ENCODE measurements around the gene FAAP20.

FAAP20 gene

DNA sequence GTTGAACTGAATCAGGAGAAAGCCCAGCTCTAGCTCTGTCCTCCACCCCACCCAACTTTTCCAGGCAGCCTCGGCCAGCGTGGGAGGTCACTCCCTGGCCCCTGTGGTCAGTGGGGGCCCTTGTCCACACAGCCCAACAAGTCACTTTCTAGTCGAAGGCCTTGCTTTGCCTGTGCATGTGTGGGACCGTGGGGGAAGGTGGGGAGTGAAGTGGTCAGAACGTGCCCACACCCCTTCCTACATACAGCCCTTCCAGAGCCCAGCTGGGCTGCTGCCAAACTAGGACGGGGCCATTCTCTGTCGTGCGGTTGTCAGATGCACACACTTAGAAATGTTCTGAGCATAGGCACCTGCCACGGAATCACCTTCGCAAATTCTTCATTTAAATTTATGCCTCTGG lies 18.0 kb downstream of the FAAP20 start:
- no peak for DNase-seq

DNA sequence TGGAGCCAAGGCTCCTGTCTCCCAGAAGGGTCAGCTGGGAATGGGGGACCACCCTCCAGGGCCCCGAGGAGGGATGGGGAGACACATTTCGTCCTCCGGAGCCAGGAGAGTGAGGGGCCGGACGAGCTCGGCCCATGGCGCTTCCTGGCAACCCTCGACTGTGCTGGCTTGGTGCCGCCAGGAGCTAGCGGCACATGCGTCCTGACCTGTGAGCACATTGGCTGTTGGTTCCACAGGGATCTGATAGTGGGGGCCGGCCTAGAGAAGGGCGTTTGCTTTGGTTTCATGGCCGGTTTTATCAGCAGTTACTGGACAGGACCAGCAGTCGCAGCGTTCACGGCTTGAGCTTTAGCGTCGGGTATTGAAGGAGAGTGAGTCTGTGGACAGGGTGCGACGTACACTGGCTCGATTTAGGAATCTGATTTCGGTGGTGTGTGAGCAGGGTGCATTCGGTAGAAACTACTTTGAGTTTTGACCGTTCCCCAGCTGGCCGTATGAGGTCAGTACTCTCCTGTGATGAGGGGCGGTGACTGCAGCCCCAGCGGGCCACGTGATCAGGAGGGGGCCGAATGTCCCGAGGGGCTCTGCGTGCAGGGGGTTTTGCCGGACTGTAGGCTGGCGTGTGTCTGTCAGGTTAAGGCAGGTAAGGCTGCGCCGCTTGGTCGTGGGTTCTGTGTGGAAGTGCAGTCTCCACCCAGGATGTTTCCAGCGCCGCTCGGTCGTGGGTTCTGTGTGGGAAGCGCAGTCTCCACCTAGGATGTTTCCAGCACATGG lies 18.7 kb downstream of the FAAP20 start:
- no peak for DNase-seq

DNA sequence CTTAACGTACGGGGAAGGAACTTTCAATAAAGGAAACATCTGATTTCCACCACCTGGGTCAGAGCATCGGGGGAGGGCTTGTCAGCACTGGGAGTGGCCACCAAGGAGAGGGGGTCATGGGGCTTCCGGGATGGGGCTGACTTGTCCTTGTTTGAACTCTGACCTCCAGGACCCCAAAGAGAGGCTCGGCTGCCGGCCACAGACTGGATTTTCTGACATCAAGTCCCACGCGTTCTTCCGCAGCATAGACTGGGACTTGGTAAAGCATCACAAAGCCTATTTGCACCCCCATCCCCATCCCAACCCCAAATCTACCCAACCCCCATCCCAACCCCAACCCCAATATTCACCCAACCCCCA lies 19.5 kb downstream of the FAAP20 start:
- DNase-seq, result no peak

GRCh38 chr1:2174348-2175054 lies 20.1 kb downstream of the FAAP20 start:
- no peak for DNase-seq

- DNase-seq, result no peak
Observed at GRCh38 chr1:2173546-2174347, 20.8 kb downstream of the FAAP20 start.

DNA sequence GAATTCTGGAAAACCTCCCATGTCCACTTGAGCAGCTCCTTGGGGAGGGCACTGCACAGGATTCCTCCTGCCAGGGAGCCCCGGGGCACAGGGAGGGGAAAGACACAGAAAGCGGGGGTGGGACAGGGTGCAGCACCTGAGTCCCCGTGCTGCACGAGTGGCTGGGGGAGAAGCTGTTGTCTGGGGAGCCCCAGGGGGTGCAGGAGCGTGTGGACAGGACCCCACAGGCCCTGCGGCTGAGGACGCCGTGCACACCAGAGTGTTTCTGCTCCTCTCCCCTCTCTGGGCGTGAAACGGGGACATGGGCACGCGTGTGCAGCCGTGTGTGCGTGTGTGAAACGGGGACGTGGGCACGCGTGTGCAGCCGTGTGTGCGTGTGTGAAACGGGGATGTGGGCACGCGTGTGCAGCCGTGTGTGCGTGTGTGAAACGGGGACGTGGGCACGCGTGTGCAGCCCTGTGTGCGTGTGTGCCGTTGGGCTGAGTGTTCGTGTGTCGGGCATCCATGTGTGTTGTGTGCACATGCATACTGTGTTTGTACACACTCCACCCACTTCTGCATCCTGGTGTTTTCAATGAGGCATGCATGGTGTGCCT lies 21.9 kb downstream of the FAAP20 start:
- DNase-seq, result no peak

DNA sequence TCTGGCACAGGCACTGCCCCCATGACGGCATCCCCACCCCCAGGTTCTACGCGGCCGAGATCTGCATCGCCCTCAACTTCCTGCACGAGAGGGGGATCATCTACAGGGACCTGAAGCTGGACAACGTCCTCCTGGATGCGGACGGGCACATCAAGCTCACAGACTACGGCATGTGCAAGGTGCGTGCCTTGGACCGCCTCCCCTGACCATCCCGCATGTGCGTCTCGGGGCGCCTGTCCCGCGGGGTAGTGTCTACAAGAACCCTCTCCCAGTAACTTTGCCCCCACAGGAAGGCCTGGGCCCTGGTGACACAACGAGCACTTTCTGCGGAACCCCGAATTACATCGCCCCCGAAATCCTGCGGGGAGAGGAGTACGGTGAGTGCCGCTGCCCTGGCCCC lies 22.6 kb downstream of the FAAP20 start:
- no peak for DNase-seq

GRCh38 chr1:2170211-2170610 lies 24.4 kb downstream of the FAAP20 start:
- DNase-seq, result no peak

DNA sequence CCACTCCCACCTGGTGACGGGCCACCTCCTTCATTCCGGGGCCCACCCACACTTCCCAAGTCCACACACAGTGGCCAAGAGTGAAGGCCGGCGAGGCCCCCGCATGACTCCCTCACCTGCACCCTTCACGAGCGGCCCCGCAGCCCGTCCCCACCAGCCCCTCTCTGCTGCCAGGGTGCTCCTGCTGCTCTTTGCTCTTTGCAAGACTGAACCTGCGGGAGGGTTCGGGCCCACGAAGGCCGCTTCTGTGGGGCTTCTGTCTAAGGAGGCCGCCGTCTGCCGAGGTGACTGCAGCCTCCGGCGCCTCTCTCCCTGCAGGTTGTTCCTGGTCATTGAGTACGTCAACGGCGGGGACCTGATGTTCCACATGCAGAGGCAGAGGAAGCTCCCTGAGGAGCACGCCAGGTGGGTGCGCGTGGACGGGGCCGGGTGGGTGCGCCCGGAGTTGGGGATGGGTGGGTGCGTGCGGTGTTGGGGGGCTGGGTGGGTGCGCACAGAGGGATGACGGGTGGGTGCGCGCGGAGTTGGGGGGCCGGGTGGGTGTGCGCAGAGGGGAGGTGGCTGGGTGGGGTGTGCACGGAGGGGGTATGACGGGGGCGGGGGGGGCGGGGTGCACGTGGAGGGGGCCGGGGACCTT lies 25.3 kb downstream of the FAAP20 start:
- DNase-seq, result no peak

- DNase-seq, result no peak
Observed at GRCh38 chr1:2168535-2168934, 26.0 kb downstream of the FAAP20 start.

DNA sequence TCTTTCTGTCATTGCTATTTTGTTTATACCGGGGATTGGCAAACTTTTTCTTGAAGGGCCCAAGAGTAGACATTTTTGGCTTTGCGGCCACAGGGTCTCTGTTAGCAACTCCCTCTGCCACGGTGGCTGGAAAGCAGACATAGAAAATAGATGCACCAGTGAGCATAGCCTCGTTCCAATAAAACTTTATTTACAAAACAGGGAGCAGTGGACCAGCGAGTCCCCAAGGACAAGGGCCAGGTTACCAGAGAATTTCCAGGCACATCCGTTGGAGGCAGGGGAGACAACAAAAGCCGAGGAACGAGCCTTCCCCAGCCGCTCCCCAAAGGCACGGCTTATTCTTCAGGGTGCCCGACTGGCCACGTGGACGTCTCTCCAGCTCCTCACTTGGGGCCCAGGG lies 26.5 kb downstream of the FAAP20 start:
- no peak for DNase-seq

DNA sequence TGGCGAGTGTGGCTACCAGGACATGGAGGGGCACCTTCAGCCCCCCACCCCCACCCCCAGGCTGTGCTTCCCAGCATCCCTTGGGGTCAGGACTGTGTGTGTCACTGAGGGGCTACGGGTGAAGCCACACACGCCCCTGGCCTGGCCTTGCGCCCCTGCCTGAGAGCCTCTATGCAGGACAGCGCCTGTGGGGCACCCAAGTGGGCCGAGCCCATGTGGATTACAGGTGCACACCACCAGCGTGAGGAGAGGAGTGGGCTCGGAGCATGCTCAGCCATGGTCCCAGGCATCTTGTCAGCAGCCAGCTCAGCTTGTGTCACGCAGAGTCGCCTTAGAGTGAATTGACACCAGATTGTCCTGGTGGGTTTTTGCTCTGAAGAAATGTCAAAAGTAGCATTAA lies 27.9 kb downstream of the FAAP20 start:
- no peak for DNase-seq

GRCh38 chr1:2166254-2166653 lies 28.3 kb downstream of the FAAP20 start:
- no peak for DNase-seq

DNA sequence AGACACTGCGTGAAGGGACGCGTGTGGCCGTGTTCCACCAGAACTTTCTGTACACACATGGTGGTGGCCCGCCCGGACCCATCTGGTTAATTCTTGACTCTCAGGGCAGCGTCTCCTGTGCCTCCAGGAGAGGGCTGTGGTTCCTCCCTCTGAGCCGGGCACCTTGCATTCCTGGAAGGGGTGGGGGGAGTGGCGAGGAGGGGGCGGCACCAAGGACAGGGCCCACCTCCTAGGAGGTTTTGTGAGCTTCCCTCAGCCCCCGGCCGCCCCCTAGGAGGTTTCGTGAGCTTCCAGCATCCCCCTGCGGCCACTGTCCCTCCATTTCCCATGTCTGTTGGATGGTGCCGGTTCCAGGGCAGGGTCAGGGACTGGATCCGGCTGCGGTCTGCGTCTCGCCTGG lies 28.9 kb downstream of the FAAP20 start:
- DNase-seq, result no peak

DNA sequence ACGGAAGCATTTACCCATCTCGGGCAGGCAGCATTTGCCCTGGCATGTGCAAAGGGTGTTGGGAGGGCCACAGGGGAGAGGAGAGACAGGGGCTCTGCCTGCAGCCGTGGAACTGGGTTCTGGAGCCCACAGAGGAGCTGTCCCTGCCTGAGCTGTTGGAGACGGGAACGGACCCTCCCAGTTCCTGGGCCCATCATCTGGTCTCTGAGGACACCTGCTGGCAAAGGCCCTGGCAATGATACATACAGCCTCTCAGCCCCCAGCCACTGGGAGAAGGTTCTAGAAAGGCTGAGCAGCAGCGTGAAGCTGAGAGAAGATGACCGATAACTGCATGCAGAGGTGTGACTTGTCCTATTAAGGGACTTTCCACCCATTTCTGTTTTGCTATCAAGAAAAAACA lies 31.4 kb downstream of the FAAP20 start:
- DNase-seq, result no peak

DNA sequence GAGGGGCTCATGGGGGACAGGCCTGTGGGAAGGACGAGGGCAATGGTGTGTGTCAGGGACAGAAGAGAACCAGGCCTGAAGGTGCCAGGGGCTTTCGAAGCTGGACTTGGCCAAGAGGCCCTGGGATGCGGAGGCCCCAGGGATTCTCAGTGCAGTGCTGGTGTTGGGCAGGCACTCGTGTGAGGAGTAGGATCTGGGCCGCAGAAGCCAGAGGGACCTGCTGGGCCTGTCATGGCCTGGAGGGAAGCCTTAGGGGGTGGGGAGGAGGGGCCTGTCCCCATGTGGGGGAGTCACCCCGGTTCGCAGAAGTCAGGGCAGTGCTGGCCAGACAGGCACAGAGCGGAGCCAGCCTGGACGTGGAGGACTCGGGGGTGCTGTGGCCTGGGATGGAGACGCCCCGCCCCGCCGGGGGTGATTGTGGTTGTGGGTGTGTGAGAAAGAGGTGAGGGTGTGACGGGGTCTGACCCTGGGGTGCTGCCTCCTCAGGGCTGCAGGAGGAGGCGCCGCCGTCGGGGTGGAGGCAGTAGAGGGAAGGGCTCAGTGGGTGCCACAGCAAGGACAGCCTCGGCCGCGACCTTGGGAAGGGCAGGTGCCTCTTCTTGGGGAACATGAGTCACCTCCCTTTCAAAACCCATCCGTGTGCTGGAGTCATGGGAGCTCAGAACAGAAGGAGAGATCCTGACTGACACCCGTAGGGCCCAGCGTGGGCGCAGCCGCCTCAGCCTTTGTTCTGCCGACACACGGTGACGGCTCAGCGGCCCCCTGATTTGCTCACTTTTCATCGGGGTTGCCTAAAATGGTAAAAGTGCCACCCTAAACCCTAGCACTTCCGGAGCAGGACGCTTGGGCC lies 33.9 kb downstream of the FAAP20 start:
- no peak for DNase-seq

- no peak for DNase-seq
Observed at GRCh38 chr1:2159124-2159523, 35.4 kb downstream of the FAAP20 start.

DNA sequence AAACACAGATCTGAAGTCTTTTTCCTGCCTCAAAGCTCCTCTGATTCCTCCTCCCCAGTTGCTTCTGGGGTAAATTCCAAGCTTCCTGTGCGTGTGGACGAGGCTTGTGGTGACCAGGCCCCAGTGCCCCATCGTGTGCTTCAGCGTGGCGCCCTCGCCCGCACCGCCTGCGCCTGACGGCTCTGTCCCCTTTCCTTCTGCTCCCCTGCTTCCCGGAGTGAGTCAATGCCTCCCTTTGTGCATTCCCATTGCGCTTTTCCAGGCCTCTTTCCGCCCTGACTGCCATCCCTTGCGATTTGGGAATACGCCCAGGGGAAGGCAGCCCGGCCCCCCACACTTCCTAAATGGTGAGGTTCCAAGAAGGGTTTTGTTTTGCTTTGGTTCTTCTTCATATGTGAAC lies 36.3 kb downstream of the FAAP20 start:
- no peak for DNase-seq

GRCh38 chr1:2157856-2158255 lies 36.7 kb downstream of the FAAP20 start:
- DNase-seq, result no peak

DNA sequence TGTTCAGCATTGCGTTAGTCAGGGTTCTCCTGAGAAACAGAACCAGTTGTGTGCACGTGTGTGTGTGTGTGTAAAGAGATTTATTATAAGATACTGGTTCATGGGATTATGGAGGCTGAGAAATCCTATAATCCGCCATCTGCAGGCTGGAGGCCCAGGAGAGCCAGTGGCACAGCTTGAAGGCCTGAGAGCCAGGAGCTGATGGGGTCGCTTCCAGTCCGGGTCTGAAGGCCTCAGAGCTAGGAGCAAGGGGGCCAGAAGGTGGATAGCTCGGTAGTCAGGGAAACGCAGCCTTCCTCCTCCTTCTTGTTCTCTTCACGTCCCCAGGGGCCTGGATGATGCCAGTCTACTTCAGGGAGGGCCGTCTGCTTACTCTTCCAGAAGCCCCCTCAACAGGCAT lies 37.7 kb downstream of the FAAP20 start:
- DNase-seq, result no peak

- no peak for DNase-seq
Observed at GRCh38 chr1:2155788-2156187, 38.8 kb downstream of the FAAP20 start.

DNA sequence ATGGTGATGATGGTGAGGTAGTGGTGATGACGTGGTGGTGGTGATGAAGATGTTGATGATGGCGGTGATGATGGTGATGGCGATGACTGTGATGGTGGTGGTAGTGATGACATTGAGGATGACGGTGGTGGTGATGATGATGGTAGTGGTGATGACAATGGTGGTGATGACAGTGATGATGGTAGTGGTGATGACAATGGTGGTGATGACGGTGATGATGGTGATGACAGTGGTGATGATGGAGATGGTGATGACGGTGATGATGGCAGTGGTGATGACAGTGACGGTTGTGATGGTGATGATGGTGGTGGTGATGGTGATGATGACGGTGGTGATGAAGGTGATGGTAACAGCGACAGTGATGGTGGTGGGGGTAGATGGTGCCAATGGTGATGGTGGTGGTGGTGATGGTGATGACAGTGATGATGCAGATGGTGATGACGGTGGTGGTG lies 39.4 kb downstream of the FAAP20 start:
- DNase-seq, result no peak
